T-helper 22 cell (primary cell): ENCODE data around the gene TRIM8.
"Not testable (repeated sequence)": the region's sequence is repeated elsewhere in the genome, so short reads cannot be mapped to it uniquely, and the experiment has no call there.

Source experiments
- DNase-seq: peaks from one replicate; pipeline ENCODE4 v3.0.0-alpha.2; 2020; ENCODE audit warnings: low read depth

Gene TRIM8

GRCh38 chr10:102650655-102651454 is 6.6 kb downstream of the TRIM8 start:
- no peak for DNase-seq

- DNase-seq: no peak
These were observed 7.3 kb downstream of the TRIM8 start for GRCh38 chr10:102651455-102652169.

GRCh38 chr10:102652170-102652916 is 8.1 kb downstream of the TRIM8 start:
- no peak for DNase-seq

- no peak for DNase-seq
These were observed 8.8 kb downstream of the TRIM8 start for GRCh38 chr10:102653060-102653459.

GRCh38 chr10:102654566-102654965 is 10.3 kb downstream of the TRIM8 start:
- no peak for DNase-seq

- no peak for DNase-seq
These were observed 10.7 kb downstream of the TRIM8 start for GRCh38 chr10:102654969-102655368.

GRCh38 chr10:102656026-102656425 is 11.7 kb downstream of the TRIM8 start:
- no peak for DNase-seq

GRCh38 chr10:102656791-102657371 is 12.6 kb downstream of the TRIM8 start:
- DNase-seq: no peak

- DNase-seq: no peak
These were observed 13.2 kb downstream of the TRIM8 start for GRCh38 chr10:102657451-102657850.

- no peak for DNase-seq
These were observed 13.9 kb downstream of the TRIM8 start for GRCh38 chr10:102657984-102658724.

- no peak for DNase-seq
These were observed 14.5 kb downstream of the TRIM8 start for GRCh38 chr10:102658802-102659201.

GRCh38 chr10:102660888-102661657 is 16.8 kb downstream of the TRIM8 start:
- peak; percentile 30 for DNase-seq

GRCh38 chr10:102661658-102662028 is 17.4 kb downstream of the TRIM8 start:
- DNase-seq: no peak

- no peak for DNase-seq
These were observed 21.7 kb downstream of the TRIM8 start for GRCh38 chr10:102665904-102666509.

GRCh38 chr10:102667411-102667810 is 23.1 kb downstream of the TRIM8 start:
- DNase-seq: not testable (repeated sequence)

- DNase-seq: no peak
These were observed 24.2 kb downstream of the TRIM8 start for GRCh38 chr10:102668326-102669107.

- no peak for DNase-seq
These were observed 25.2 kb downstream of the TRIM8 start for GRCh38 chr10:102669206-102670064.

GRCh38 chr10:102670065-102670670 is 25.9 kb downstream of the TRIM8 start:
- no peak for DNase-seq
